Stomach (tissue), 9 donors: ENCODE measurements around the gene PRKG1. TPM values are rescaled to one million over a fixed set of nuclear protein-coding genes. Genes with fewer than 3 reads are reported as not detected.

Source experiments
- DNase-seq, 2 donors: peaks; one replicate each; pipeline versions ENCODE4 v3.0.0 to v3.0.0-alpha.2; 2013 to 2019
- H3K27ac ChIP-seq, 5 donors: fragments of 200-600 bp in 4 of 5; sonication (generic) in 4 of 5; one replicate each; pipeline ENCODE4 v1.5.1; 2013 to 2019; ENCODE audit warnings: mild to moderate bottlenecking in 1 of 5, moderate library complexity in 1 of 5
- H3K27me3 ChIP-seq, 3 donors: fragments of 200-600 bp; sonication (generic); one replicate each; pipeline ENCODE4 v1.5.1; 2017 to 2019; ENCODE audit warnings: mixed run types in 1 of 3
- H3K36me3 ChIP-seq, 4 donors: fragments of 200-600 bp; sonication (generic); 1 replicate in 3 of 4; 2 replicates in 1 of 4; pipeline ENCODE4 v1.5.1; 2016 to 2019
- H3K4me1 ChIP-seq, 4 donors: fragments of 200-600 bp; sonication (generic); one replicate each; pipeline ENCODE4 v1.5.1; 2016 to 2019
- H3K4me3 ChIP-seq, 4 donors: fragments of 200-600 bp; sonication (generic) in 3 of 4; one replicate each; pipeline ENCODE4 v1.5.1; 2016 to 2019; ENCODE audit warnings: mild to moderate bottlenecking in 1 of 4
- H3K9me3 ChIP-seq, 4 donors: fragments of 200-600 bp; sonication (generic); one replicate each; pipeline ENCODE4 v1.5.1; 2016 to 2019
- CTCF ChIP-seq, 7 experiments: fragments of 450-650 bp in 4 of 7; fragments of 200-600 bp in 3 of 7; sonication (generic) in 3 of 7; IDR thresholded peaks; one replicate each; pipeline ENCODE4 v1.5.1; 2016 to 2019; ENCODE audit warnings: antibody characterized with exemption in 7 of 7, control low read depth in 2 of 7, mild to moderate bottlenecking in 1 of 7
- EP300 ChIP-seq: sonication (generic); formaldehyde crosslinking; IDR thresholded peaks from one replicate; pipeline ENCODE4 v1.6.1; 2017; ENCODE audit warnings: antibody characterized with exemption
- POLR2A ChIP-seq, 4 donors: fragments of 450-650 bp; IDR thresholded peaks; one replicate each; pipeline ENCODE4 v1.6.1; 2016; ENCODE audit warnings: antibody characterized with exemption in 4 of 4, control low read depth in 2 of 4, mild to moderate bottlenecking in 1 of 4, moderate library complexity in 1 of 4
- POLR2AphosphoS5 ChIP-seq, 3 donors: sonication (generic); formaldehyde crosslinking; IDR thresholded peaks; one replicate each; pipeline ENCODE4 v1.6.1; 2016; ENCODE audit warnings: antibody characterized with exemption in 3 of 3
- WGBS, 5 donors: extraction: QIAGEN DNeasy Blood & Tissue Kit in 3 of 5; methylation state at CpG; one replicate each; pipeline versions ENCODE4 v1.1.5 to v1.1.7; 2013 to 2018; 5-methylcytosine and 5-hydroxymethylcytosine counted together
- intact Hi-C: fragments of 100-400 bp; cut with DNase I; formaldehyde crosslinking; loops from one replicate; pipeline ENCODE4 v1.15.1; 2023; ENCODE audit warnings: low total_unique reads
- polyA plus RNA-seq, 3 donors: library from polyadenylated mRNA; stranded (reverse); fragments of 200-250 nt; gene quantifications; one replicate each; pipeline ENCODE4 v1.2.3, GENCODE V29; 2013
- total RNA-seq, 5 donors: library from RNA; depleted of rRNA; stranded (reverse); fragments of >200 nt; gene quantifications; one replicate each; pipeline versions ENCODE4 v1.1.0 to v1.2.3, GENCODE V29; 2014 to 2016
- donor health status: healthy with polysubstance abuse.
- donor health status: Bipolar disorder and iron deficiency.
- donor health status: healthy.

PRKG1 gene
- total and polyA plus RNA-seq, 8 donors: 1.5 to 89.2 (median 14.3) TPM

- WGBS, 5 donors: 79 to 92% (median 88%) methylated on average over 7 of the region's 7 CpGs
- intact Hi-C loops: no loop called here
Observed at GRCh38 chr10:52077814-52078213, 1003.5 kb downstream of the PRKG1 start.

GRCh38 chr10:52078397-52078937 is 1004.2 kb downstream of the PRKG1 start:
- Histone ChIP-seq H3K9me3 (no peaks in the 10 kb centered on the region), H3K4me1 (no peaks in the 10 kb centered on the region), H3K36me3 (no peaks in the 10 kb centered on the region), H3K4me3 (no peak overlapping the region), H3K27ac (no peak overlapping the region), H3K27me3 (no peaks in the 10 kb centered on the region)
- WGBS, 5 donors: 56 to 82% (median 72%) methylated on average over 2 of the region's 2 CpGs
- intact Hi-C loops: no loop called here
- no peak for DNase-seq
- TF ChIP-seq CTCF (IDR thresholded peaks at IDR 0.05): no peak
- no peak for TF ChIP-seq EP300
- TF ChIP-seq POLR2A (IDR thresholded peaks at IDR 0.05): no peak
- TF ChIP-seq POLR2AphosphoS5 (IDR thresholded peaks at IDR 0.05): no peak

More at GRCh38 chr10:52077814-52078213, 1003.5 kb downstream of the PRKG1 start:
- TF ChIP-seq EP300 (no peak), POLR2A (IDR thresholded peaks at IDR 0.05) (no peak), CTCF (IDR thresholded peaks at IDR 0.05) (no peak), POLR2AphosphoS5 (IDR thresholded peaks at IDR 0.05) (no peak)
- Histone ChIP-seq H3K9me3 (no peaks in the 10 kb centered on the region), H3K4me1 (no peaks in the 10 kb centered on the region), H3K36me3 (no peaks in the 10 kb centered on the region), H3K27me3 (no peaks in the 10 kb centered on the region), H3K4me3 (no peak overlapping the region), H3K27ac (no peak overlapping the region)
- no peak for DNase-seq

- intact Hi-C loops: no loop called here
- 45 to 71% (median 63%) methylated on average over 1 of the region's 1 CpG for WGBS, 5 donors
- TF ChIP-seq EP300 (no peak), POLR2AphosphoS5 (IDR thresholded peaks at IDR 0.05) (no peak), CTCF (IDR thresholded peaks at IDR 0.05) (no peak), POLR2A (IDR thresholded peaks at IDR 0.05) (no peak)
Observed at GRCh38 chr10:52082307-52082706, 1008.0 kb downstream of the PRKG1 start.

GRCh38 chr10:52083422-52083821 is 1009.1 kb downstream of the PRKG1 start:
- Histone ChIP-seq H3K27ac (no peak overlapping the region), H3K4me3 (no peak overlapping the region), H3K4me1 (no peaks in the 10 kb centered on the region), H3K9me3 (no peaks in the 10 kb centered on the region), H3K36me3 (no peaks in the 10 kb centered on the region), H3K27me3 (no peaks in the 10 kb centered on the region)
- TF ChIP-seq POLR2AphosphoS5 (IDR thresholded peaks at IDR 0.05) (no peak), CTCF (IDR thresholded peaks at IDR 0.05) (no peak), POLR2A (IDR thresholded peaks at IDR 0.05) (no peak), EP300 (no peak)
- 71 to 92% (median 77%) methylated on average over 4 of the region's 4 CpGs for WGBS, 5 donors
- intact Hi-C loops: no loop called here
- no peak for DNase-seq

More at GRCh38 chr10:52082307-52082706, 1008.0 kb downstream of the PRKG1 start:
- Histone ChIP-seq H3K27ac (no peak overlapping the region), H3K4me1 (no peaks in the 10 kb centered on the region), H3K36me3 (no peaks in the 10 kb centered on the region), H3K27me3 (no peaks in the 10 kb centered on the region), H3K4me3 (no peak overlapping the region), H3K9me3 (no peaks in the 10 kb centered on the region)
- no peak for DNase-seq
